ENCODE data around the gene NEDD8. TPM values are rescaled to one million over a fixed set of nuclear protein-coding genes. Genes with fewer than 3 reads are reported as not detected.
"Not testable (repeated sequence)": the region's sequence is repeated elsewhere in the genome, so short reads cannot be mapped to it uniquely, and the experiment has no call there.

The NEDD8 gene
- total RNA-seq, 2 experiments from 2014 or later, result 167 to 172 TPM

DNA sequence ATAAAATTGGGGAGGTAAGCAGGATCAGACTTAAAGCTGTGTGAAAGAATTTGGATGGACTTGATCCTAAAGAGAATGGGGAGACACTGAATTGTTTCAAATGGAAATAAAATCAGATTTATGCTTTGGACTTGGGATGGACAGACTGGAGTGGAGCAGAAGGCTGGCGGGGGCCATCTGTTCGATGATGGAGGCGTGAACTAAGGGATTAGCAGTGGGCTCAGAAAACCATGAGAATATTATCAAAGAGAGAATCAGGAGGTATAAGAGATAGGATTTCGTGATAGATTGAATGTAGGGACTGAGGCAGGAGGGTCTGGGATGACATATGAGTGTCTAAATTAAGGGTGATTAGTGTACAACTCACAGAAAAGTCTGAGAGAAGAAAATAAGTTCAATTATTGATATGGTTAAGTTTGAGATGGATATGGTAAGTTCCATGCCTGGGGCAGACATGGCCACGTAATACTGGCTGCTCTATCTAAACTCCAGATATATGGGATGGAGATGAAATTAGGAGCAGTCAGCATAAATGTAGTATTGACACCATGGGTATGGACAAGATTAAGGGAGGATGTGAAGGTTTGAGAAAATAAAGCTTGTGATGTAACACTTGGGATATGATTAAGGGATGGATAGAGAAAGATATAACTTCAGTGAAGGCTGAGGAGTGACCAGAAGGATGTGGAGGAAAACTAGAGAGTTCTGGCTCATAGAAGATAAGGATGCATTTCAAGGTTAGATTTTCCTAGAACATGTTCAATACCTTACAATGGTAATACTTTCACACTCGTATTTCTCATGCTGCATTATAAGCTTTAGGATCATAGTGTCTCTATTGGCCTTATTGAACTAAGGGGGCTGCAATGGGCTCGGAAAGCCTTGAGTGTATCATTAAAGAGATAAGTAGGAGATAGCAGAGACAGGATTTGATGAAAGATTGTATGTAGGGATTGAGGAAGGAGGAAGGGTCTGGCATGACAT is 27.7 kb downstream of the NEDD8 start:
- Mint-ChIP-seq H3K27ac (peak overlapping the region; percentile 7), H3K4me1 (ENCODE audit: low read depth) (peaks cover 44% of the 10 kb centered on the region), H3K4me3 (no peak overlapping the region), H3K36me3 (ENCODE audit: low read depth) (peaks cover 77% of the 10 kb centered on the region), H3K9me3 (peaks cover 13% of the 10 kb centered on the region), H3K27me3 (no peaks in the 10 kb centered on the region)
- ChIA-PET POLR2A (interaction anchor here (1.0 to 8.5 kb wide), 5 partner anchors 9 to 227 kb away, joined by 3 to 58 read pairs (median 4); partner anchors contain the start of genes CHMP4A, IRF9, MDP1 and TM9SF1), CTCF (interaction anchor here (1.8 kb wide), 2 partner anchors 44 to 103 kb away, joined by 4 to 5 read pairs; partner anchors contain the start of gene CIDEB)
- DNase-seq, result no peak
- no peak for ATAC-seq
- no peak for TF ChIP-seq CTCF (IDR thresholded peaks at IDR 0.05)
- intact Hi-C loops (cut with micrococcal nuclease), result no loop called here

GRCh38 chr14:24203249-24203886 is 28.8 kb downstream of the NEDD8 start:
- intact Hi-C loops (cut with micrococcal nuclease); H3K27me3 Mint-ChIP-seq; H3K4me3 Mint-ChIP-seq; ATAC-seq; DNase-seq; H3K27ac Mint-ChIP-seq: not testable (repeated sequence)
- H3K9me3 Mint-ChIP-seq, result peaks cover 17% of the 10 kb centered on the region
- peaks cover 82% of the 10 kb centered on the region for H3K36me3 Mint-ChIP-seq (ENCODE audit: low read depth)
- H3K4me1 Mint-ChIP-seq (ENCODE audit: low read depth), result peaks cover 53% of the 10 kb centered on the region
- CTCF ChIA-PET, result interaction anchor here (1.1 to 1.8 kb wide), 3 partner anchors 43 to 104 kb away, joined by 3 to 5 read pairs (median 4); partner anchors contain the start of gene CIDEB
- POLR2A ChIA-PET, result interaction anchor here (1.0 to 8.5 kb wide), 4 partner anchors 8 to 42 kb away, joined by 3 to 58 read pairs (median 4); partner anchors contain the start of genes CHMP4A, IRF9 and TM9SF1

DNA sequence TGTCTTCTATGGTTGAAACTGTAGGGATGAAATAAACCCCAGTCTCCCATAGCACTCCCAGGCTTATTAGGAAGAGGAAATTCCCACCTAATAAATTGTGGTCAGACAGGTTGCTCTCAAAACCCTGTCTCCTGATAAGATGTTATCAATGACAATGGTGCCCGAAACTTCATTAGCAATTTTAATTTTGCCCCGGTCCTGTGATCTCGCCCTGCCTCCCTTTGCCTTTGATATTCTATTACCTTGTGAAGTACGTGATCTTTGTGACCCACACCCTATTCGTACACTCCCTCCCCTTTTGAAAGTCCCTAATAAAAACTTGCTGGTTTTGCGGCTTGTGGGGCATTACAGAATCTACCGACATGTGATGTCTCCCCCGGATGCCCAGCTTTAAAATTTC is 29.6 kb downstream of the NEDD8 start:
- H3K27me3 Mint-ChIP-seq; ATAC-seq; DNase-seq; H3K4me3 Mint-ChIP-seq; H3K27ac Mint-ChIP-seq; intact Hi-C loops (cut with micrococcal nuclease): not testable (repeated sequence)
- Mint-ChIP-seq H3K9me3 (peaks cover 17% of the 10 kb centered on the region), H3K36me3 (ENCODE audit: low read depth) (peaks cover 76% of the 10 kb centered on the region), H3K4me1 (ENCODE audit: low read depth) (peaks cover 49% of the 10 kb centered on the region)
- POLR2A ChIA-PET, result interaction anchor here (1.0 kb wide), 1 partner anchor 11 kb away, joined by 3 read pairs; the partner anchor contains the start of gene CHMP4A
- CTCF ChIA-PET, result interaction anchor here (1.1 to 1.8 kb wide), 3 partner anchors 42 to 105 kb away, joined by 3 to 5 read pairs (median 4); partner anchors contain the start of gene CIDEB

- ATAC-seq, result no peak
- H3K36me3 Mint-ChIP-seq (ENCODE audit: low read depth), result peaks cover 60% of the 10 kb centered on the region
- H3K4me3 Mint-ChIP-seq, result no peak overlapping the region
Measured at GRCh38 chr14:24198814-24199524, 33.2 kb downstream of the NEDD8 start.

More at GRCh38 chr14:24198814-24199524, 33.2 kb downstream of the NEDD8 start:
- peaks cover 17% of the 10 kb centered on the region for H3K9me3 Mint-ChIP-seq
- no peak for TF ChIP-seq CTCF (IDR thresholded peaks at IDR 0.05)
- ChIA-PET CTCF (interaction anchor here (0.9 to 1.8 kb wide), 3 partner anchors 38 to 135 kb away, joined by 3 to 9 read pairs (median 4); partner anchors contain the start of gene IRF9), POLR2A (interaction anchor here (1.1 kb wide), 2 partner anchors 11 to 15 kb away, joined by 3 read pairs; no protein-coding TSS in a partner anchor)
- H3K4me1 Mint-ChIP-seq (ENCODE audit: low read depth), result peaks cover 42% of the 10 kb centered on the region
- H3K27ac Mint-ChIP-seq, result peak overlapping the region; percentile 60
- intact Hi-C loops (cut with micrococcal nuclease), result no loop called here
- no peaks in the 10 kb centered on the region for H3K27me3 Mint-ChIP-seq
- no peak for DNase-seq

Data from activated CD8-positive, alpha-beta T cell treated with anti-CD3 and anti-CD28 coated beads for 36 hours (primary cell).